Brain pericyte (primary cell): ENCODE measurements around the gene POT1.

Experiments
- DNase-seq: peaks from one replicate; pipeline ENCODE4 v3.0.0-alpha.2; 2012; ENCODE audit warnings: low read depth, low spot score

Gene POT1

DNA sequence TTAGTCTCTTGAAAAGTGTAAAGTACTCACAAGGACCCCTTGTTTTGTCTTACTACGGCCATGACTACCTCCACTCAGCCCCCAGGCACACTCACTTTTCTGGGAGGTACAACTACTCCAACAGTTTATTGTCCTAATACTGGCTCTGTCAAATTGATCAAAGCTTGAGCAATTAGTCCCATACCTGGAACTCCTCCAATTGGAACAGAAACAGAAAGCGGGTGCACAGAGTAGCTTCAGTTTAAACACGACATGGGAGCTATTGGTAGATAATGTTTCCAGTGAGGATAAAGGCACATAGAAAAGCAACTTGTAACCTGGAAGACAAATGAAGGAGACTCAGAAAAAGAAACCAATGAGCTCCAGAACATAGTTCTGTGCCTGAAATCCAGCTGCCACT, 156.3 kb downstream of the POT1 start:
- DNase-seq = no peak
